Tibial nerve (tissue), 3 donors: ENCODE data around the gene ALPP.

Experiments used
- CTCF ChIP-seq, 5 experiments: fragments of 200-600 bp in 3 of 5; fragments of 450-650 bp in 2 of 5; sonication (generic) in 3 of 5; IDR thresholded peaks; one replicate each; pipeline ENCODE4 v1.5.1; 2016 to 2019; ENCODE audit warnings: antibody characterized with exemption in 5 of 5, mild to moderate bottlenecking in 3 of 5, moderate library complexity in 2 of 5
- POLR2A ChIP-seq, 2 donors: fragments of 450-650 bp; IDR thresholded peaks; one replicate each; pipeline ENCODE4 v1.6.1; 2017; ENCODE audit warnings: antibody characterized with exemption in 2 of 2, mild to moderate bottlenecking in 2 of 2, moderate library complexity in 2 of 2

- TF ChIP-seq CTCF (IDR thresholded peaks at IDR 0.05) = no peak
- TF ChIP-seq POLR2A (IDR thresholded peaks at IDR 0.05) = no peak
Measured at GRCh38 chr2:232329716-232330067, 48.9 kb upstream of the ALPP start.
